Measurements from ENCODE around the gene TEX48. TPM values are rescaled to one million over a fixed set of nuclear protein-coding genes. Genes with fewer than 3 reads are reported as not detected.

TEX48 gene
- total RNA-seq, 1 experiment from 2014 or later: not detected

GRCh38 chr9:114718801-114719221 is 36.8 kb upstream of the TEX48 start:
- CTCF ChIA-PET: no interaction called here
- Histone ChIP-seq H3K27ac (ENCODE audit: low read length) (no peak overlapping the region), H3K4me3 (ENCODE audit: low read depth in 2 of 2, low read length in 2 of 2) (no peak overlapping the region), H3K27me3 (ENCODE audit: control insufficient read depth, insufficient read depth, low read length) (no peaks in the 10 kb centered on the region), H3K4me1 (ENCODE audit: control insufficient read depth, insufficient read depth, low read length) (no peaks in the 10 kb centered on the region), H3K36me3 (ENCODE audit: control insufficient read depth, insufficient read depth, low read length) (no peaks in the 10 kb centered on the region), H3K9me3 (ENCODE audit: control insufficient read depth, insufficient read depth, low read depth, low read length) (no peaks in the 10 kb centered on the region)
- TF ChIP-seq SIN3A (IDR thresholded peaks at IDR 0.05; ENCODE audit: borderline replicate concordance, insufficient read depth, low read depth, low read length) (no peak), TCF7L2 (IDR thresholded peaks at IDR 0.05; ENCODE audit: low read depth, low read length) (no peak), CTCF (IDR thresholded peaks at IDR 0.05) (no peak), POLR2AphosphoS5 (IDR thresholded peaks at IDR 0.05; ENCODE audit: low read depth, low read length) (no peak), REST (IDR thresholded peaks at IDR 0.05; ENCODE audit: insufficient read depth in 1 of 2, low read depth in 2 of 2, low read length in 1 of 2) (no peak)
- BruUV-seq (replicated peaks): no TSS peak
- in situ Hi-C loops (cut with HindIII; ENCODE audit: low pct_unique_long_range_greater_than_20kb, low sequenced_read_pairs): no loop called here
- POLR2A ChIA-PET: no interaction called here
- intact Hi-C loops (cut with micrococcal nuclease; ENCODE audit: unreplicated experiment): no loop called here
- DNase-seq (ENCODE audit: low read depth, low spot score) (no peak), ATAC-seq (no peak)

GRCh38 chr9:114717908-114718486 is 36.0 kb upstream of the TEX48 start:
- no peak overlapping the region for H3K27ac ChIP-seq (ENCODE audit: low read length)
- ATAC-seq: no peak
- TF ChIP-seq TCF7L2 (IDR thresholded peaks at IDR 0.05; ENCODE audit: low read depth, low read length) (no peak), SIN3A (IDR thresholded peaks at IDR 0.05; ENCODE audit: borderline replicate concordance, insufficient read depth, low read depth, low read length) (no peak), POLR2AphosphoS5 (IDR thresholded peaks at IDR 0.05; ENCODE audit: low read depth, low read length) (no peak), CTCF (IDR thresholded peaks at IDR 0.05) (no peak), REST (IDR thresholded peaks at IDR 0.05; ENCODE audit: insufficient read depth in 1 of 2, low read depth in 2 of 2, low read length in 1 of 2) (no peak)
- in situ Hi-C loops (cut with HindIII; ENCODE audit: low pct_unique_long_range_greater_than_20kb, low sequenced_read_pairs) (no loop called here), intact Hi-C loops (cut with micrococcal nuclease; ENCODE audit: unreplicated experiment) (no loop called here)
- ChIA-PET POLR2A (no interaction called here), CTCF (no interaction called here)
- no peaks in the 10 kb centered on the region for H3K4me1 ChIP-seq (ENCODE audit: control insufficient read depth, insufficient read depth, low read length)
- no peaks in the 10 kb centered on the region for H3K9me3 ChIP-seq (ENCODE audit: control insufficient read depth, insufficient read depth, low read depth, low read length)
- H3K36me3 ChIP-seq (ENCODE audit: control insufficient read depth, insufficient read depth, low read length): no peaks in the 10 kb centered on the region
- H3K27me3 ChIP-seq (ENCODE audit: control insufficient read depth, insufficient read depth, low read length): no peaks in the 10 kb centered on the region
- H3K4me3 ChIP-seq (ENCODE audit: low read depth in 2 of 2, low read length in 2 of 2): no peak overlapping the region
- no TSS peak for BruUV-seq (replicated peaks)
- DNase-seq (ENCODE audit: low read depth, low spot score): no peak
